PC-3 (cell line): Measurements from ENCODE around the gene DUSP28. TPM values are rescaled to one million over a fixed set of nuclear protein-coding genes. Genes with fewer than 3 reads are reported as not detected.

ENCODE experiments used
- ATAC-seq: fragments of 200-7000 bp; cut with Tn5 transposase; 2 replicates; pipeline ENCODE4 v1.9.1; 2020; ENCODE audit warnings: mild to moderate bottlenecking, moderate library complexity
- BruUV-seq: library from RNA; stranded (reverse); fragments of 400-500 nt; replicated peaks from 2 replicates; lab custom pipeline; 2021; lab: Mats Ljungman, UMichigan
- CTCF ChIA-PET: fragments of 300-600 bp; sonication (Branson Sonifier 250); formaldehyde crosslinking; loops from one replicate; lab custom pipeline; 2022; ENCODE audit warnings: antibody characterized with exemption; lab: Charles Lee
- POLR2A ChIA-PET: fragments of 300-600 bp; sonication (Branson Sonifier 250); formaldehyde crosslinking; loops from one replicate; lab custom pipeline; 2022; ENCODE audit warnings: antibody characterized with exemption; ENCODE audit not compliant: unreplicated experiment; lab: Charles Lee
- DNase-seq: peaks from one replicate; pipeline ENCODE4 v3.0.0-alpha.2; 2015
- H2AFZ ChIP-seq: fragments of 300-600 bp; sonication (generic); 2 replicates; pipeline ENCODE4 v1.6.0; 2016; ENCODE audit warnings: antibody characterized with exemption, low read length
- H3F3A ChIP-seq: fragments of 300-600 bp; sonication (generic); one replicate; pipeline ENCODE4 v1.6.0; 2017; ENCODE audit warnings: antibody characterized with exemption, low read length, control low read depth, mild to moderate bottlenecking; ENCODE audit not compliant: unreplicated experiment
- H3K27ac ChIP-seq: fragments of 300-600 bp; sonication (generic); 2 replicates; pipeline ENCODE4 v1.5.1; 2016; ENCODE audit warnings: mild to moderate bottlenecking, low read length
- H3K27me3 ChIP-seq: fragments of 300-600 bp; sonication (generic); 2 replicates; pipeline ENCODE4 v1.6.1; 2016; ENCODE audit warnings: low read length, mixed read lengths
- H3K36me3 ChIP-seq: fragments of 300-600 bp; sonication (generic); 2 replicates; pipeline ENCODE4 v1.6.1; 2016; ENCODE audit warnings: low read depth, mixed run types, low read length, mixed read lengths
- H3K4me1 ChIP-seq: fragments of 300-600 bp; sonication (generic); 2 replicates; pipeline ENCODE4 v1.5.1; 2016; ENCODE audit warnings: low read length; ENCODE audit not compliant: insufficient read depth
- H3K4me2 ChIP-seq: fragments of 300-600 bp; sonication (generic); 2 replicates; pipeline ENCODE4 v1.6.0; 2016; ENCODE audit warnings: low read length
- H3K4me3 ChIP-seq: fragments of 300-600 bp; sonication (generic); 2 replicates; pipeline ENCODE4 v1.5.1; 2016; ENCODE audit warnings: mild to moderate bottlenecking, low read length, mixed read lengths
- H3K79me2 ChIP-seq: fragments of 300-600 bp; sonication (generic); 2 replicates; pipeline ENCODE4 v1.6.1; 2017; ENCODE audit warnings: low read length, mixed read lengths
- H3K9ac ChIP-seq: fragments of 300-600 bp; sonication (generic); 2 replicates; pipeline ENCODE4 v1.6.0; 2016; ENCODE audit warnings: mild to moderate bottlenecking, low read length
- H3K9me2 ChIP-seq: fragments of 300-600 bp; sonication (generic); replicated peaks from 2 replicates; pipeline ENCODE4 v1.6.1; 2016; ENCODE audit warnings: mixed run types, low read length, mixed read lengths
- H3K9me3 ChIP-seq: fragments of 300-600 bp; sonication (generic); 2 replicates; pipeline ENCODE4 v1.6.1; 2016; ENCODE audit warnings: low read length, mixed read lengths
- H4K20me1 ChIP-seq: fragments of 300-600 bp; sonication (generic); 2 replicates; pipeline ENCODE4 v1.6.1; 2016; ENCODE audit warnings: low read length, mixed read lengths
- EZH2 ChIP-seq: fragments of 300-600 bp; sonication (generic); IDR thresholded peaks from one replicate; pipeline ENCODE4 v1.6.1; 2017; ENCODE audit warnings: antibody characterized with exemption, mild to moderate bottlenecking, low read length; ENCODE audit not compliant: unreplicated experiment
- EZH2phosphoT487 ChIP-seq: fragments of 300-600 bp; sonication (generic); IDR thresholded peaks from 2 replicates; pipeline ENCODE4 v1.6.1; 2018; ENCODE audit warnings: mild to moderate bottlenecking, antibody characterized with exemption, low read length, borderline replicate concordance
- intact Hi-C: fragments of 100-400 bp; cut with micrococcal nuclease; formaldehyde crosslinking; loops from 2 replicates; pipeline ENCODE4 v1.9.0; 2023
- total RNA-seq: library from RNA; depleted of rRNA; stranded (reverse); fragments of >200 nt; gene quantifications from 2 replicates; pipeline ENCODE4 v1.2.3, GENCODE V29; 2014
- TF ChIP-seq, protein P1 (sequence below): fragments of 300-600 bp; sonication (generic); conservative IDR thresholded peaks from 2 replicates; pipeline ENCODE4 v1.5.1; 2017; ENCODE audit warnings: antibody characterized with exemption, low read depth, mild to moderate bottlenecking, low read length

The DUSP28 gene
- total RNA-seq, 1 experiment from 2014 or later, result 8.3 TPM

- H3K9ac ChIP-seq, result no peak overlapping the region
- ChIA-PET CTCF (no interaction called here), POLR2A (no interaction called here)
- H3K9me3 ChIP-seq, result no peaks in the 10 kb centered on the region
- no peak for DNase-seq
- no peaks in the 10 kb centered on the region for H3F3A ChIP-seq
- H3K79me2 ChIP-seq, result peaks cover 7% of the 10 kb centered on the region; the same call in 1 of the 2 replicates
- ATAC-seq, result no peak
- TF ChIP-seq EZH2phosphoT487 (no peak), EZH2 (no peak)
- TF ChIP-seq, protein P1, sequence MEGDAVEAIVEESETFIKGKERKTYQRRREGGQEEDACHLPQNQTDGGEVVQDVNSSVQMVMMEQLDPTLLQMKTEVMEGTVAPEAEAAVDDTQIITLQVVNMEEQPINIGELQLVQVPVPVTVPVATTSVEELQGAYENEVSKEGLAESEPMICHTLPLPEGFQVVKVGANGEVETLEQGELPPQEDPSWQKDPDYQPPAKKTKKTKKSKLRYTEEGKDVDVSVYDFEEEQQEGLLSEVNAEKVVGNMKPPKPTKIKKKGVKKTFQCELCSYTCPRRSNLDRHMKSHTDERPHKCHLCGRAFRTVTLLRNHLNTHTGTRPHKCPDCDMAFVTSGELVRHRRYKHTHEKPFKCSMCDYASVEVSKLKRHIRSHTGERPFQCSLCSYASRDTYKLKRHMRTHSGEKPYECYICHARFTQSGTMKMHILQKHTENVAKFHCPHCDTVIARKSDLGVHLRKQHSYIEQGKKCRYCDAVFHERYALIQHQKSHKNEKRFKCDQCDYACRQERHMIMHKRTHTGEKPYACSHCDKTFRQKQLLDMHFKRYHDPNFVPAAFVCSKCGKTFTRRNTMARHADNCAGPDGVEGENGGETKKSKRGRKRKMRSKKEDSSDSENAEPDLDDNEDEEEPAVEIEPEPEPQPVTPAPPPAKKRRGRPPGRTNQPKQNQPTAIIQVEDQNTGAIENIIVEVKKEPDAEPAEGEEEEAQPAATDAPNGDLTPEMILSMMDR, result no peak
- H3K9me2 ChIP-seq, result no peaks in the 10 kb centered on the region
- H3K36me3 ChIP-seq, result no peaks in the 10 kb centered on the region
- no peak overlapping the region for H3K27ac ChIP-seq
- H3K27me3 ChIP-seq, result no peaks in the 10 kb centered on the region
- H3K4me2 ChIP-seq, result no peak overlapping the region
- no peaks in the 10 kb centered on the region for H4K20me1 ChIP-seq
- H2AFZ ChIP-seq, result no peak overlapping the region
- intact Hi-C loops, result no loop called here
- H3K4me3 ChIP-seq, result no peak overlapping the region
- no TSS peak for BruUV-seq
- H3K4me1 ChIP-seq, result no peaks in the 10 kb centered on the region
These were observed 36.9 kb downstream of the DUSP28 start for GRCh38 chr2:240597054-240597418.

- Histone ChIP-seq H3K9me3 (no peaks in the 10 kb centered on the region), H3K4me3 (no peak overlapping the region), H3K9ac (no peak overlapping the region), H3K9me2 (no peaks in the 10 kb centered on the region), H2AFZ (no peak overlapping the region), H3K4me2 (no peak overlapping the region), H3K4me1 (no peaks in the 10 kb centered on the region), H3F3A (no peaks in the 10 kb centered on the region), H3K27ac (no peak overlapping the region), H3K27me3 (no peaks in the 10 kb centered on the region), H4K20me1 (no peaks in the 10 kb centered on the region), H3K79me2 (0 out of 2 replicates have a peak, but pooled peaks cover 4% of the 10 kb centered on the region), H3K36me3 (no peaks in the 10 kb centered on the region)
- ChIA-PET CTCF (no interaction called here), POLR2A (no interaction called here)
- DNase-seq (no peak), ATAC-seq (no peak)
- BruUV-seq, result no TSS peak
- TF ChIP-seq EZH2phosphoT487 (no peak), EZH2 (no peak)
- TF ChIP-seq, protein P1, result no peak
- intact Hi-C loops, result no loop called here
These were observed 37.4 kb downstream of the DUSP28 start for GRCh38 chr2:240597419-240598181.

- no peak overlapping the region for H3K4me2 ChIP-seq
- BruUV-seq, result no TSS peak
These were observed 38.3 kb downstream of the DUSP28 start for GRCh38 chr2:240598311-240598911.

More at GRCh38 chr2:240598311-240598911, 38.3 kb downstream of the DUSP28 start:
- Histone ChIP-seq H3K27me3 (no peaks in the 10 kb centered on the region), H3K9ac (no peak overlapping the region), H4K20me1 (no peaks in the 10 kb centered on the region), H3K4me3 (no peak overlapping the region), H3K9me3 (no peaks in the 10 kb centered on the region), H3K27ac (no peak overlapping the region), H3K36me3 (no peaks in the 10 kb centered on the region), H3K4me1 (no peaks in the 10 kb centered on the region), H2AFZ (no peak overlapping the region), H3K9me2 (no peaks in the 10 kb centered on the region), H3F3A (no peaks in the 10 kb centered on the region), H3K79me2 (no peaks in the 10 kb centered on the region)
- TF ChIP-seq, protein P1, result no peak
- no peak for TF ChIP-seq EZH2
- TF ChIP-seq EZH2phosphoT487, result no peak
- POLR2A ChIA-PET, result no interaction called here
- ATAC-seq, result no peak
- CTCF ChIA-PET, result no interaction called here
- intact Hi-C loops, result no loop called here
- DNase-seq, result no peak
